Measurements from ENCODE around the gene AHNAK2. TPM values are rescaled to one million over a fixed set of nuclear protein-coding genes. Genes with fewer than 3 reads are reported as not detected.
"Not testable (repeated sequence)": the region's sequence is repeated elsewhere in the genome, so short reads cannot be mapped to it uniquely, and the experiment has no call there.

AHNAK2 gene
- total RNA-seq, 1 experiment from 2014 or later: 30.8 TPM

- Histone ChIP-seq H3K4me3 (no peak overlapping the region), H3K9me3 (ENCODE audit: insufficient read depth, low read depth) (no peaks in the 10 kb centered on the region), H3K4me2 (no peak overlapping the region), H3K4me1 (replicated peaks; ENCODE audit: insufficient read depth) (no peaks in the 10 kb centered on the region), H3K27me3 (ENCODE audit: insufficient read depth, low read depth) (no peaks in the 10 kb centered on the region), H3K36me3 (ENCODE audit: low read depth) (no peaks in the 10 kb centered on the region), H4K20me1 (ENCODE audit: insufficient read depth) (no peaks in the 10 kb centered on the region), H3K27ac (no peak overlapping the region), H3K9me2 (ENCODE audit: insufficient read depth) (no peaks in the 10 kb centered on the region), H2AFZ (no peak overlapping the region), H3K79me2 (ENCODE audit: low read depth) (no peaks in the 10 kb centered on the region), H3F3A (ENCODE audit: insufficient read depth, low read depth) (no peaks in the 10 kb centered on the region)
- BruUV-seq (replicated peaks): no TSS peak
- TF ChIP-seq CTCF (conservative IDR thresholded peaks at IDR 0.05) (no peak), EZH2 (IDR thresholded peaks at IDR 0.05; ENCODE audit: low read depth) (no peak)
- DNase-seq: no peak
- intact Hi-C loops (cut with micrococcal nuclease; ENCODE audit: unreplicated experiment): no loop called here
- CTCF ChIA-PET: no interaction called here
- POLR2A ChIA-PET (ENCODE audit: unreplicated experiment): no interaction called here
Measured at GRCh38 chr14:104948736-104949031, 29.5 kb downstream of the AHNAK2 start.

DNA sequence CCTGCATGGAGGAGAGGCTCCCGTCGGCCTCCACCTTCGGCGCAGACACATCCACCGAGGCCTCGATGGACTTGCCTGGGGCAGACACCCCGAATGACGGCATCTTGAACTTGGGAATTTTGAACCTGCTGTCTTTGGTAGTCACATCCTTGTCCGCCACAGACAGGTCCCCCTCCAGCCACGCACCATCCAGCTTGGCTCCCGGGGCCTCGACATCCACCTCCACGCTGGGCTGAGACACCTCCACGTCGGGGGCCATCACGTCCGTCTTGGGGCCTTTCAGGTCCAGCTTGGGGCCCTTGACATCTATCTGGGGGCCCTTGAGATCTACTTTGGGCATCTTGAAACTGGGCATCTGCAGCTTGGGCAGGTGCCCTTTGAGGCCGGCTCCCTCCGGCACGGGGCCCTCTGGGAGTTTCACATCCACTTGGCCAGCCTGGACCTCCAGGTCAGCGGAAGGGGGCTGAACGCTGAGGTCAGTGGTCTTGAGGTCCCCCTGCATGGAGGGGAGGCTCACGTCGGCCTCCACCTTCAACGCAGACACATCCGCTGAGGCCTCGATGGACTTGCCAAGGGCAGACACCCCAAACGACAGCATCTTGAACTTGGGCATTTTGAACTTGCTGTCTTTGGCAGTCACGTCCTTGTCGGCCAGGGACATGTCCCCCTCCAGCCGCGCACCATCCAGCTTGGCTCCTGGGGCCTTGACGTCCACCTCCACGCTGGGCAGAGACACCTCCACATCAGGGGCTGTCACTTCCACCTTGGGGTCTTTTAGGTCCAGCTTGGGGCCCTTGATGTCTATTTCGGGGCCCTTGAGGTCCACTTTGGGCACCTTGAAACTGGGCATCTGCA lies 30.1 kb downstream of the AHNAK2 start:
- H3K4me2 ChIP-seq; H3K27me3 ChIP-seq (ENCODE audit: insufficient read depth, low read depth); H3K27ac ChIP-seq; H4K20me1 ChIP-seq (ENCODE audit: insufficient read depth); H3K36me3 ChIP-seq (ENCODE audit: low read depth); H3K79me2 ChIP-seq (ENCODE audit: low read depth); BruUV-seq (replicated peaks); CTCF ChIA-PET; H3F3A ChIP-seq (ENCODE audit: insufficient read depth, low read depth); POLR2A ChIA-PET (ENCODE audit: unreplicated experiment); H3K9me2 ChIP-seq (ENCODE audit: insufficient read depth); H3K9me3 ChIP-seq (ENCODE audit: insufficient read depth, low read depth); H2AFZ ChIP-seq; H3K4me3 ChIP-seq; H3K4me1 ChIP-seq (replicated peaks; ENCODE audit: insufficient read depth); DNase-seq; intact Hi-C loops (cut with micrococcal nuclease; ENCODE audit: unreplicated experiment): not testable (repeated sequence)

- H3K27me3 ChIP-seq (ENCODE audit: insufficient read depth, low read depth); H3K27ac ChIP-seq; H3K9me3 ChIP-seq (ENCODE audit: insufficient read depth, low read depth); H2AFZ ChIP-seq; H3K4me2 ChIP-seq; BruUV-seq (replicated peaks); POLR2A ChIA-PET (ENCODE audit: unreplicated experiment); H3K4me1 ChIP-seq (replicated peaks; ENCODE audit: insufficient read depth); H3K36me3 ChIP-seq (ENCODE audit: low read depth); CTCF ChIA-PET; H3K79me2 ChIP-seq (ENCODE audit: low read depth); H3K4me3 ChIP-seq; intact Hi-C loops (cut with micrococcal nuclease; ENCODE audit: unreplicated experiment); H3F3A ChIP-seq (ENCODE audit: insufficient read depth, low read depth); H4K20me1 ChIP-seq (ENCODE audit: insufficient read depth); DNase-seq; H3K9me2 ChIP-seq (ENCODE audit: insufficient read depth): not testable (repeated sequence)
Measured at GRCh38 chr14:104947201-104947600, 31.0 kb downstream of the AHNAK2 start.

DNA sequence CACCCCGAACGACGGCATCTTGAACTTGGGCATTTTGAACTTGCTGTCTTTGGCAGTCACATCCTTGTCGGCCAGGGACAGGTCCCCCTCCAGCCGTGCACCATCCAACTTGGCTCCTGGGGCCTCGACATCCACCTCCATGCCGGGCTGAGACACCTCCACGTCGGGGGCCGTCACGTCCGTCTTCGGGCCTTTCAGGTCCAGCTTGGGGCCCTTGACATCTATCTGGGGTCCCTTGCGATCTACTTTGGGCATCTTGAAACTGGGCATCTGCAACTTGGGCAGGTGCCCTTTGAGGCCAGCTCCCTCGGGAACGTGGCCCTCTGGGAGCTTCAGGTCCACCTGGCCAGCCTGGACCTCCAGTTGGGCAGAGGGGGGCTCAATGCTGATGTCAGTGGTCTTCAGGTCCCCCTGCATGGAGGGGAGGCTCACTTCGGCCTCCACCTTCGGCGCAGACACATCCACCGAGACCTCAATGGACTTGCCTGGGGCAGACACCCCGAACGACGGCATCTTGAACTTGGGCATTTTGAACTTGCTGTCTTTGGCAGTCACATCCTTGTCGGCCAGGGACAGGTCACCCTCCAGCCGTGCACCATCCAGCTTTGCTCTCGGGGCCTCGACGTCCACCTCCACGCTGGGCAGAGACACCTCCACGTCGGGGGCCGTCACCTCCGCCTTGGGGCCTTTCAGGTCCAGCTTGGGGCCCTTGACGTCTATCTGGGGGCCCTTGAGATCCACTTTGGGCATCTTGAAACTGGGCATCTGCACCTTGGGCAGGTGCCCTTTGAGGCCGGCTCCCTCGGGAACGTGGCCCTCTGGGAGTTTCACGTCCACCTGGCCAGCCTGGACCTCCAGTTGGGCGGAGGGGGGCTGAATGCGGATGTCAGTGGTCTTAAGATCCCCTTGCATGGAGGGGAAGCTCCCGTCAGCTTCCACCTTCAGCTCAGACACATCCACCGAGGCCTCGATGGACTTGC lies 31.9 kb downstream of the AHNAK2 start:
- CTCF ChIA-PET; H3K79me2 ChIP-seq (ENCODE audit: low read depth); H3K9me2 ChIP-seq (ENCODE audit: insufficient read depth); POLR2A ChIA-PET (ENCODE audit: unreplicated experiment); H3K4me2 ChIP-seq; DNase-seq; H3K4me1 ChIP-seq (replicated peaks; ENCODE audit: insufficient read depth); intact Hi-C loops (cut with micrococcal nuclease; ENCODE audit: unreplicated experiment); H4K20me1 ChIP-seq (ENCODE audit: insufficient read depth); H3K9me3 ChIP-seq (ENCODE audit: insufficient read depth, low read depth); H3K36me3 ChIP-seq (ENCODE audit: low read depth); BruUV-seq (replicated peaks); H3K27me3 ChIP-seq (ENCODE audit: insufficient read depth, low read depth); H3K4me3 ChIP-seq; H3F3A ChIP-seq (ENCODE audit: insufficient read depth, low read depth); H3K27ac ChIP-seq; H2AFZ ChIP-seq: not testable (repeated sequence)

- H2AFZ ChIP-seq; H3K27me3 ChIP-seq (ENCODE audit: insufficient read depth, low read depth); DNase-seq; H4K20me1 ChIP-seq (ENCODE audit: insufficient read depth); CTCF ChIA-PET; H3K4me1 ChIP-seq (replicated peaks; ENCODE audit: insufficient read depth); H3K4me2 ChIP-seq; POLR2A ChIA-PET (ENCODE audit: unreplicated experiment); H3K9me2 ChIP-seq (ENCODE audit: insufficient read depth); H3K36me3 ChIP-seq (ENCODE audit: low read depth); intact Hi-C loops (cut with micrococcal nuclease; ENCODE audit: unreplicated experiment); BruUV-seq (replicated peaks); H3K79me2 ChIP-seq (ENCODE audit: low read depth); H3K9me3 ChIP-seq (ENCODE audit: insufficient read depth, low read depth); H3K4me3 ChIP-seq; H3K27ac ChIP-seq; H3F3A ChIP-seq (ENCODE audit: insufficient read depth, low read depth): not testable (repeated sequence)
Measured at GRCh38 chr14:104945266-104945665, 32.9 kb downstream of the AHNAK2 start.

DNA sequence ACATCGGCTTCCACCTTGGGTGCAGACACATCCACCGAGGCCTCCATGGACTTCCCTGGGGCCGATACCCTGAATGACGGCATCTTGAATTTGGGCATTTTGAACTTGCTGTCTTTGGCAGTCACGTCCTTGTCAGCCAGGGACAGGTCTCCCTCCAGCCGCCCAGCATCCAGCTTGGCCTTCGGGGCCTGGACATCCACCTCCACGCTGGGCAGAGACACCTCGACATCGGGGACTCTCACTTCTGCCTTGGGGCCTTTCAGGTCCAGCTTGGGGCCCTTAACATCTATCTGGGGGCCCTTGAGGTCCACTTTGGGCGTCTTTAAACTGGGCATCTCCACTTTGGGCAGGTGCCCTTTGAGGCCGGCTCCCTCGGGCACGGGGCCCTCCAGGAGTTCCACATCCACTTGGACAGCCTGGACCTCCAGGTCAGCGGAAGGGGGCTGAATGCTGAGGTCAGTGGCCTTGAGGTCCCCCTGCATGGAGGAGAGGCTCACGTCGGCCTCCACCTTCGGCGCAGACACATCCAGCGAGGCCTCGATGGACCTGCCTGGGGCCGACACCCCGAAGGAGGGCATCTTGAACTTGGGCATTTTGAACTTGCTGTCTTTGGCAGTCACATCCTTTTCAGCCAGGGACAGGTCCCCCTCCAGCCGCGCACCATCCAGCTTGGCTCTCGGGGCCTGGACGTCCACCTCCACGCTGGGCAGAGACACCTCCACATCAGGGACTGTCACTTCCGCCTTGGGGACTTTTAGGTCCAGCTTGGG lies 33.6 kb downstream of the AHNAK2 start:
- CTCF ChIA-PET; H3K27me3 ChIP-seq (ENCODE audit: insufficient read depth, low read depth); H3K27ac ChIP-seq; H3K9me2 ChIP-seq (ENCODE audit: insufficient read depth); intact Hi-C loops (cut with micrococcal nuclease; ENCODE audit: unreplicated experiment); H3F3A ChIP-seq (ENCODE audit: insufficient read depth, low read depth); H3K36me3 ChIP-seq (ENCODE audit: low read depth); H4K20me1 ChIP-seq (ENCODE audit: insufficient read depth); H3K79me2 ChIP-seq (ENCODE audit: low read depth); H3K9me3 ChIP-seq (ENCODE audit: insufficient read depth, low read depth); H3K4me2 ChIP-seq; DNase-seq; BruUV-seq (replicated peaks); H2AFZ ChIP-seq; H3K4me1 ChIP-seq (replicated peaks; ENCODE audit: insufficient read depth); H3K4me3 ChIP-seq; POLR2A ChIA-PET (ENCODE audit: unreplicated experiment): not testable (repeated sequence)
